Natural killer cell treated with Interleukin-12 subunit alpha and Interleukin-12 subunit beta and Interleukin-15 and Interleukin-18, amount 100 ng/mL, for 72 hours (primary cell): Measurements from ENCODE around the gene KCND3. TPM values are rescaled to one million over a fixed set of nuclear protein-coding genes. Genes with fewer than 3 reads are reported as not detected.

Experiments
- ATAC-seq, 2 donors: fragments of 150-1000 bp; cut with Tn5 transposase in 1 of 2; sonication (Bioruptor Pico), chemical (Tn5 transposase) in 1 of 2; 2 replicates each; pipeline ENCODE4 v1.10.0; 2021
- DNase-seq: peaks from one replicate; pipeline ENCODE4 v3.0.0; 2022; ENCODE audit warnings: low spot score
- H3K27ac Mint-ChIP-seq, 2 donors: 1 replicate in 1 of 2; 2 replicates in 1 of 2; pipeline ENCODE4 v1.8.0; 2022; ENCODE audit warnings: mixed read lengths in 2 of 2, mild to moderate bottlenecking in 1 of 2, moderate library complexity in 1 of 2
- H3K27me3 Mint-ChIP-seq, 2 donors: 1 replicate in 1 of 2; 2 replicates in 1 of 2; pipeline ENCODE4 v1.8.0; 2022; ENCODE audit warnings: mixed read lengths in 2 of 2
- H3K36me3 Mint-ChIP-seq: one replicate; pipeline ENCODE4 v1.8.0; 2022; ENCODE audit warnings: mixed read lengths
- H3K4me1 Mint-ChIP-seq, 2 donors: 1 replicate in 1 of 2; 2 replicates in 1 of 2; pipeline ENCODE4 v1.8.0; 2022; ENCODE audit warnings: low read depth in 2 of 2, mixed read lengths in 2 of 2, mild to moderate bottlenecking in 1 of 2
- H3K4me3 Mint-ChIP-seq: one replicate; pipeline ENCODE4 v1.8.0; 2022; ENCODE audit warnings: mixed read lengths
- H3K9me3 Mint-ChIP-seq: 2 replicates; pipeline ENCODE4 v1.8.0; 2022; ENCODE audit warnings: mixed read lengths
- total RNA-seq, 2 donors: library from RNA; stranded (reverse); gene quantifications; one replicate each; pipeline ENCODE4 v1.2.3, GENCODE V29; 2022

KCND3 gene
- total RNA-seq: not detected

DNA sequence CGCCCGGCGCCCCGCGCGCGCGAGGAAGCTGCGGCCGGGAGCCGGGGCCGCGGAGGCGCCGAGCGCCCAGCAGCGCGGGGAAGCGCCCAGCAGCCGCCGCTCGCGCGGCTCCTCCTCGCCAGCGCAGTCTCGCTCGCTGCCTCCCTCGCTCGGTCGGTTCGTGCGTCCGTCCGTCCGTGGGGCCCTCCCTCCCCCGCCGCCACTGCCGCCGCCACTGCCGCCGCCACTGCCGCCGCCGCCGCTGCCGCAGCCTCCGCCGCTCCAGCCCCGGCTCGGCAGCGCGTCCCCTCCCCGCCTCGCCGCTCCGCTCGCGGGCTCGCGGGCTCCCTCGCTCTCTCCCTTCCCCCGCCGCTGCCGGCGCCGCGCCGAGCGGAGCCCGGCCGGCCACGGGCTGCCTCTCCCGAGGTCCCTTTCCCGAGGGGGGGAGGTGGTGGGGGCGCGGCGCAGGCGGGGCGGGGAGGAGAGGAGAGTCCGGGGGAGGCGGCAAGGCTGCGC lies at the start of gene KCND3:
Gene KCND3 (minus strand): TSS at position 138 of the 495 bp plus-strand sequence.
- no peak within 1 kb of the TSS for H3K27ac Mint-ChIP-seq
- no peaks in the 10 kb centered on the region for H3K9me3 Mint-ChIP-seq
- no peak for DNase-seq
- peaks cover 47 to 50% of the 10 kb centered on the region in 2 donors for H3K27me3 Mint-ChIP-seq
- H3K4me3 Mint-ChIP-seq: peak within 1 kb of the TSS; percentile 27
- peaks cover 0 to 4% of the 10 kb centered on the region in 2 donors for H3K4me1 Mint-ChIP-seq
- peak; percentile 51 to 70 for ATAC-seq
- no peaks in the 10 kb centered on the region for H3K36me3 Mint-ChIP-seq

DNA sequence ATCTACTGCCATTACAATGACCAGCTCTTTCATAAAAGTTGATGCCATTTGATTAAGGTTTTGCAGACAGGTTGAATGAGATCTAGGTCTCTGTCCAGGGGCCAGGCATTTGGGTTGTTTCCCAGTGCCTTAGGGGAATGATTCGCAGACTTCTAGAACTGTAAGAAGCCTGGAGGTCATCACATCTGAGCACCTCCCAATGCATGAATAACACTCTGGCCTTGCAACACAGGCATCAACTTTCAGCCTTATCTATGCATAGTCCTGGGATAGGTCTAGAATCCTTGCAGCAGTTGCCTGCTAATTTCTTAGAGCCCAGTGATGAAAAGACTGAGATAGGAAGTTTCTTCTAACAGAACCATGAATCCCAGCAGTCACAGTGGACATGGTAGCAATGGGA lies 44.8 kb upstream of the KCND3 start:
- H3K4me1 Mint-ChIP-seq: no peaks in the 10 kb centered on the region
- peaks cover 22 to 24% of the 10 kb centered on the region in 2 donors for H3K27me3 Mint-ChIP-seq
- no peak overlapping the region for H3K27ac Mint-ChIP-seq
- ATAC-seq (no peak), DNase-seq (no peak)
- no peaks in the 10 kb centered on the region for H3K36me3 Mint-ChIP-seq
- no peak overlapping the region for H3K4me3 Mint-ChIP-seq
- H3K9me3 Mint-ChIP-seq: no peaks in the 10 kb centered on the region

DNA sequence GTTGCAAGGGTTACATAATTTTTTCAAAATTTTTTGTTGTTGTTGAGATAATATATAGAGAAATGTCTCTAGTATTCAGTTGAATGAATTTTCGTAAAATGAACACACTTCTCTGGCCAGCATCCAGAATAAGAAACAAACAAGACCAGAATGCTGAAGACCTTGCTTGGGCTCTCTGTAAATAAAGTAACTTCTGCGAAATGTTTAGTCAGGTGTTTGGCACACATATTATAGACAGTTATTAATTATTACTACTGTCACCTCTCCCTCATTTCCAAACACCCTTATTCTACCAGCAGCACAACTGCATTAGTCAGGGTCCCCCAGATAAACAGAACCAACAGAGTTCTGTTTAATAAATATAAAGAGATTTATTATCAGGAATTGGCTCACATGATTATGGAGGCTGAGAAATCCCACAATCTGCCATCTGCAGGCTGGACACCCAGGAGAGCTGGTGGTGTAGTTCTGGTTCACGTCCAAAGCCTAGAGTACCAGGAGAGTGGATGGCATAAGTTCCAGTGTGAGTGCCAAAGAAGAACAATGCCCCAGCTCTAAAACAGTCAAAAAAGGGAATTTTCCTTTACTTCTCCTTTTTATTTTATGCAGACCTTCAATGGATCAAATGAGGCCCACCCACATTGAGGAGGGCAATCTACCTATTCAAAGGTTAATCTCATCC lies 44.1 kb upstream of the KCND3 start:
- Mint-ChIP-seq H3K9me3 (no peaks in the 10 kb centered on the region), H3K36me3 (no peaks in the 10 kb centered on the region), H3K27ac (no peak overlapping the region), H3K4me1 (no peaks in the 10 kb centered on the region), H3K27me3 (peaks cover 24% of the 10 kb centered on the region in 2 donors), H3K4me3 (no peak overlapping the region)
- no peak for ATAC-seq
- DNase-seq: no peak

DNA sequence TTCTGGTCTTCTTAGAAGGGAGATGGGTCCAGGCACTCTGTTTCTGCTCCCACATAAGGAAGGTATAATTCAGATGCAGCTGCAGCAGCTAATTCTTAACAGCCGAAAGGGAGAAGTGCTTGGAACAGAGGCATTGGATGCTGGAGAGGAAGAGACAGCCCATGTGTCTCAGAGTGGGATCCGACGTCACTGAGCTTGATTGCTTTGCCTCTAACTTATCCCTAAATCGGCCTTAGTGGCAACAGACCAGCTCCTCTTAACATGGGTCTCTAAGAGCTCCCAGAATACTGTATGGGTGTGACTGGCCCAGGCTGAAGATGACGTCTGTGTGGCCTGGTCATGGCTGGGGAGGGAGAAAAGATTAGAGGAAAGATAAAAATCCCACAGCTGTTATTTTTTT lies 40.7 kb upstream of the KCND3 start:
- DNase-seq: no peak
- no peaks in the 10 kb centered on the region for H3K36me3 Mint-ChIP-seq
- no peak overlapping the region for H3K27ac Mint-ChIP-seq
- no peaks in the 10 kb centered on the region for H3K4me1 Mint-ChIP-seq
- no peak overlapping the region for H3K4me3 Mint-ChIP-seq
- H3K9me3 Mint-ChIP-seq: no peaks in the 10 kb centered on the region
- peaks cover 21 to 24% of the 10 kb centered on the region in 2 donors for H3K27me3 Mint-ChIP-seq
- ATAC-seq: no peak

DNA sequence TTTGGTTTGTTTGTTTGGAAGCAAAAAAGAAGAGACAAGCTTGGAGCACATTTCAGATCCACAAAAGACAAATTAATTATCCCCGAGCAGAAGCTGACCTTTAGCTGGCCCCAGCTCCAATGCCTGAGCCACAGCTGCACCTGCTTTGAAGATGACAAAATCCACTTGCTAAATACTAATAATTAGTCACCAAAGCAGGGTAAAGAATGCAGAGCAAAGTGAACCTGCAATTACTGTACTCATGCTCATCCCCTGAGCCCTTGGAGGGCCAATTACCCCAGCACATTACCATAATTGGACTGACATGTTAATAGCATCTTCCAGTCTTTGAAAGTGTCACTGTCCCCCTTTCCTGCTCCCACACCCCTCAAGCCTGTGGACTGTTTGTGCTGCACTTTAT lies 38.2 kb upstream of the KCND3 start:
- no peak overlapping the region for H3K4me3 Mint-ChIP-seq
- no peaks in the 10 kb centered on the region for H3K4me1 Mint-ChIP-seq
- no peaks in the 10 kb centered on the region for H3K9me3 Mint-ChIP-seq
- H3K27ac Mint-ChIP-seq: no peak overlapping the region
- no peak for DNase-seq
- H3K36me3 Mint-ChIP-seq: no peaks in the 10 kb centered on the region
- ATAC-seq: no peak
- H3K27me3 Mint-ChIP-seq: peaks cover 25 to 34% of the 10 kb centered on the region in 2 donors

DNA sequence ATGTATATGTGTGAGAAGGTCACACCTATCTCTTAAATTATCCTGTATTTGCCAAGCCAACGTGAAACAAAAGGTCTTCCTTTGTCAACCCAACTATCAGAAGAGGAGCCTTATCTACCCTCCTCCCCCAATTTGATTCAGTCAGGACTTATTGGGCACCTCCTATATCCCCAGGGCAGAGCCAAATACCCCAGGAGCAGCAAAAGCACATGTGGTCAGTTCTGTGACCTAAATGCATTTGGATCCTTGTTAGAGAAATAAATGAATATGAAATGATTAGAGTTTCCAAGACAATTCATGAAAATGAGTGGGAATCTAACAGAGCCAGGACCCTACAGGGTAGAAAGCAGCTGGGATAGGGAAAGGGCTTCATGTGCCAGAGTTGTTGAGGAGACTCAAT lies 37.0 kb upstream of the KCND3 start:
- peaks cover 22 to 34% of the 10 kb centered on the region in 2 donors for H3K27me3 Mint-ChIP-seq
- no peak overlapping the region for H3K4me3 Mint-ChIP-seq
- no peaks in the 10 kb centered on the region for H3K4me1 Mint-ChIP-seq
- no peak overlapping the region for H3K27ac Mint-ChIP-seq
- no peaks in the 10 kb centered on the region for H3K9me3 Mint-ChIP-seq
- no peaks in the 10 kb centered on the region for H3K36me3 Mint-ChIP-seq
- ATAC-seq (no peak), DNase-seq (no peak)

DNA sequence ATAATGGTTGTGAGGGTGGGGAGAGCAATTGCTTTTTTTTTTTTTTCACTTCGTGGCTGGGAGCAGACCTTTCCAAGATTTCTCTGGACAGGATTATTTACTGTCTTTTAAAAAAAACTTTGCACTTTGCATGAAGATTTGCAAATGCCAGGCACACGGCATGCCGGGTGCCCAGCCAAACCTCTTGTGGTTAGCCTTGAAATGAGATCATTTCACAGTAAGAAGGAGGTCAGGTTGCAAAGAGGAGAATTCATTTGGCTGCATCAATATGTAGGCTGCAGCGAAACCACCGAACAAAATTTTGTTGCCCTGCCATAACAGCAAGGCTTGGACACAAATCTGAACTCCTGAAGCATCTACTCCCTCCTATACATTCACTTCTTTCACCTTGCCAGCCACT lies 36.5 kb upstream of the KCND3 start:
- DNase-seq: no peak
- H3K27ac Mint-ChIP-seq: no peak overlapping the region

DNA sequence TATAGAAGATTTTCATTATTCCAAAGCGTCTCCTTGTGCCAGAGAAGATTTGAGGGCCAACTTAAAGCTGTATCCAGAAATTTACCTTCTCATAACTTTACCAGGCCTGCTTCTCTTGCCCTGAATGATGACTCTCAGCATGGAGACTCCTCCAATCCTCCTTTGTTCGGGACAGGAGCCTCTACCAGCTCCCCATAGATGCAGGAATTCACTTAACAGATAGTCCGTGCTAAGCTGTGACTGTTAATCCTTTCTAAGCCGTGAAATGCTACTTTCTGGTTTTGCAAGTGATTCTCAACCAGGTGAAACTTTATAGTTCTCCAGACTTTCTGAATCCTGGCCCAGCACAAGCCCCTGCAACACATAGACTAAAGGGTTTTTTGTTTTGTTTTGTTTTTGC lies 31.8 kb upstream of the KCND3 start:
- H3K9me3 Mint-ChIP-seq: no peaks in the 10 kb centered on the region
- no peak overlapping the region for H3K4me3 Mint-ChIP-seq
- H3K36me3 Mint-ChIP-seq: no peaks in the 10 kb centered on the region
- ATAC-seq (no peak), DNase-seq (no peak)
- H3K27me3 Mint-ChIP-seq: peaks cover 24 to 48% of the 10 kb centered on the region in 2 donors
- H3K4me1 Mint-ChIP-seq: no peaks in the 10 kb centered on the region
- no peak overlapping the region for H3K27ac Mint-ChIP-seq

More for the DNA sequence above, 36.5 kb upstream of the KCND3 start:
- Mint-ChIP-seq H3K4me3 (no peak overlapping the region), H3K9me3 (no peaks in the 10 kb centered on the region), H3K27me3 (peaks cover 22 to 34% of the 10 kb centered on the region in 2 donors), H3K4me1 (no peaks in the 10 kb centered on the region), H3K36me3 (no peaks in the 10 kb centered on the region)
- no peak for ATAC-seq

DNA sequence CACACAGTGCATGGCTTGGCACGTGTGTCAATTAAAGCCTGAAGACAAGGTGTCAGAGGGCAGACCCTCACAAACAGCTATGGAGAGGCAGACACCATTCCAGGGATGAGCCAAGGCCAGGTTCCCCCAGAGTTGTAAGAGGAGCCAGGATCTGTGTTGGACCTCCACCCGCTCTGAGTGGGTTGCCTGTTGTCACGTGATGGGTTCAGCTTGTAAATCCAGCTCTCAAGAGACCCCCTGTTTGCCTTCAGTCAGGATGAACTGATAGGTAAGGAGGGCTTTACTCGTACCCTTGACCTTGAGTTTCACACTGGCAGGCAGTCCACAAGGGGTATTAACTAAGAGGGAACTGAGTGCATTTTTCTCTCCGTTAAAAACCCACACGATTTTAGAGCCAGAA lies 27.7 kb upstream of the KCND3 start:
- Mint-ChIP-seq H3K4me3 (no peak overlapping the region), H3K27ac (no peak overlapping the region), H3K9me3 (peaks cover 3% of the 10 kb centered on the region), H3K36me3 (no peaks in the 10 kb centered on the region), H3K4me1 (no peaks in the 10 kb centered on the region), H3K27me3 (peaks cover 27 to 57% of the 10 kb centered on the region in 2 donors)
- no peak for ATAC-seq
- no peak for DNase-seq

DNA sequence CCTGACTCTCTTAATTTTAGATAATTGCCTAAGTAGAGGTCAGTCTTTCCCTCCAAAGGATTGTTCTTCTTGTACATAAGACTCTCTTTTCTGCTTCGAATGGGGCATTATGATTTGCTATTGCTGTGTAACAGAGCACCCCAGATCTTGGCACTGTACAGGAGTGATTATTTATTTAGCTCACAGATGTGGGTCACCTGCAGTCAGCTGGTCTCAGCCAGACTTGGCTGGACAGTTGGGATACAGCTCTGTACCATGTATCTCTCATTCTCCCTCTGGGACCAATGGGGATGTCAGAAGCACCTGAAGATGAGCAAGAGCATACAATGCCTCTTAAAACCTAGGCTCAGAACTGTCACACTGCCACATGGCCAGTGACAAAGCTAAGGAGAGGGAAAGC lies 23.4 kb upstream of the KCND3 start:
- peaks cover 23 to 41% of the 10 kb centered on the region in 2 donors for H3K27me3 Mint-ChIP-seq
- no peak overlapping the region for H3K27ac Mint-ChIP-seq
- DNase-seq (no peak), ATAC-seq (peak in 1 of 2 donors; percentile 24)
- no peak overlapping the region for H3K4me3 Mint-ChIP-seq
- H3K9me3 Mint-ChIP-seq: peaks cover 3% of the 10 kb centered on the region
- no peaks in the 10 kb centered on the region for H3K4me1 Mint-ChIP-seq
- no peaks in the 10 kb centered on the region for H3K36me3 Mint-ChIP-seq

DNA sequence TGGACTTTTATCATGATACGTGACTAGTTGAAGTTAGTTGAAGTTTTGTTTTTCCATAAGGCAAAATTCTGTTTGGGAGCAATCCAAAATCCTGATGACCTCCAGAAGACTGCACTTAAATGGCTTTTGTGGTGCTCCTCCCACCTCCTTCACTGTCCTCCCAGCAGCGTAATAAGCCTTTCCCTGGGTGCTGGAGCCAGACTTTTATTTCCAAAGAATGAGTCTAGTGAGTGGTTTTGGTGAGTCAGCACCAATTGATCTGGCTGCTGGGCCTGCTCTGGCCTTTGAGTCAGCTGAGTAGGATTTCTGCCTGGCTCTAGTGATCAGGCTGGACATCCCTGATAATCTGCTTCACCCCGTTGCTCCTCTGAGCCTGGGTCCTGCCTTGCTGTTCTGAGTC lies 21.7 kb upstream of the KCND3 start:
- ATAC-seq: no peak
- peaks cover 3% of the 10 kb centered on the region for H3K9me3 Mint-ChIP-seq
- no peak for DNase-seq
- H3K36me3 Mint-ChIP-seq: no peaks in the 10 kb centered on the region
- no peaks in the 10 kb centered on the region for H3K4me1 Mint-ChIP-seq
- H3K27me3 Mint-ChIP-seq: peaks cover 29 to 44% of the 10 kb centered on the region in 2 donors
- H3K4me3 Mint-ChIP-seq: no peak overlapping the region
- no peak overlapping the region for H3K27ac Mint-ChIP-seq

DNA sequence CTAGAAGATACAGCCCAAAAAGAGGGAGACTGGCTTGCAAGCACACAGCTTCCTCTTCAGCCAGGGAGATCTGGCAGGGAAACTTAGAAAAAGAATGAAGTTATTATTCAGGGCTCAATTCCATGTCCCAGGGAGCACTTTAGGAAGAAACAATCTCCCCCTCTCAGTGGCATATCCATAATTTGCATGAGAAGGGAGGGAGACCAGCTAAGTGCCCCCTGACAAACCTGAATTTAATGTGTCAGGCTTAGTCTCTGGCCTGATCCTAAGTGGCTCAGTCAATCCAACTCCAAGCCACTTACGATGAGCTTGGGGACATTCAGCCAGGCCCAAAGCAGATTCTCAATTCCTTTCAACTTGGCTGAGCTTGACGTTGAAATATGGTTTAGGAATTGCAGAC lies 17.7 kb upstream of the KCND3 start:
- H3K4me3 Mint-ChIP-seq: no peak overlapping the region
- H3K9me3 Mint-ChIP-seq: no peaks in the 10 kb centered on the region
- no peaks in the 10 kb centered on the region for H3K36me3 Mint-ChIP-seq
- peaks cover 27% of the 10 kb centered on the region in 2 donors for H3K27me3 Mint-ChIP-seq
- no peak for ATAC-seq
- no peak overlapping the region for H3K27ac Mint-ChIP-seq
- H3K4me1 Mint-ChIP-seq: no peaks in the 10 kb centered on the region
- DNase-seq: no peak

DNA sequence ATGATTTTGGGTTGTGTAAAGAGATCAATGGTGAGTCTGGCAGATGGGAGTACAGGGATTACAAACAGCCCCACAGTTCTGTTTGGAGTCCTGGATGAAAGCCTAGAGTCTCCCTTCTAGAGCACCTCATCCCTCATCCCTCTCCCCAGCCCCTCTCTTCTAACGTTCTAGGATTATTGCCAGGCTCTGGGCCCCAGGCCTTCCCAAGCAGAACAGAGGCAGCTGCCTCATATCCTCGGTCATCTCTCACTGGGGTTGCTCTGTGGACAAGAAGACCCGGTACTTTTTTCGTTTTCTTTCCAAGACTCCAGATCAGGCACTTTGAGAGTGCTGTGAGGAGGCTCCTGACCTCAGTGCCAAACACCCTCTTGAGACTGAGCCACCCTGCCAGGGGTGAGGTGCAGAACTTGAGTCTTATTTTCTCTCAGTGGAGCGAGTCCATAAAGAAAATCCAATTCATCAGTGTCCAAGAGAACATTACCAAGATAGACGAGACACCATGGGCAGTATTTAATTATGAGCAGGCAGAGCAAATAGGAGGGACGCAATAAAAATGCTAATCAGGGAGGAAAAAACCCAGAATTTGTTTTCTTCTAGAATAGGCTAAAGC lies 17.1 kb upstream of the KCND3 start:
- Mint-ChIP-seq H3K4me1 (no peaks in the 10 kb centered on the region), H3K36me3 (no peaks in the 10 kb centered on the region), H3K27me3 (peaks cover 30 to 33% of the 10 kb centered on the region in 2 donors), H3K4me3 (no peak overlapping the region), H3K27ac (no peak overlapping the region), H3K9me3 (no peaks in the 10 kb centered on the region)
- DNase-seq (no peak), ATAC-seq (no peak)

DNA sequence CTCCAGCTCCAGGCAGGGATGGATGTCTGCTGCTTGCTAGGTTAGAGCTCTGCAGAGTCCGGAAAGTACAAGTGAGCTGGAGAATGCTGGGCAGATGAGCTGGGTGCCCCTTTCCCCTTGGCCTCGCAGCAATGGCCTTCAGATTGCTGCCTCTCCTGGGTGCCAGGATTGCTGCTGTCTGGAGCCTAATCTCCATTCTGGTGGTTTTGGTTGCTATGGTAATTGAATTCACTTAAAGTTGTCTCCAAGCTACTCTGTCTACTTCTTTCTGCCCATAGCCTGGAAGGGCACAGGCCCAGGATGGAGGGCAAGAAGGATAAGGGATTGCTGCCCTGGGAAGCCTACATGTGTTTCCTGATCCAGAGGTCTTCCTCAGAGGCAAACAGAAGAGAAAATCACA lies 14.6 kb upstream of the KCND3 start:
- Mint-ChIP-seq H3K36me3 (no peaks in the 10 kb centered on the region), H3K27ac (no peak overlapping the region), H3K9me3 (no peaks in the 10 kb centered on the region), H3K4me3 (no peak overlapping the region), H3K4me1 (no peaks in the 10 kb centered on the region), H3K27me3 (peaks cover 43 to 57% of the 10 kb centered on the region in 2 donors)
- DNase-seq (no peak), ATAC-seq (no peak)
